T follicular helper cell (primary cell): Measurements from ENCODE around the gene PM20D1.

Source experiments
- DNase-seq: peaks from one replicate; pipeline ENCODE4 v3.0.0-alpha.2; 2020; ENCODE audit warnings: low read depth

PM20D1 gene

GRCh38 chr1:205805082-205805711 is 44.7 kb downstream of the PM20D1 start:
- DNase-seq: no peak

GRCh38 chr1:205804605-205805004 is 45.3 kb downstream of the PM20D1 start:
- DNase-seq: no peak

- DNase-seq: no peak
Measured at GRCh38 chr1:205803986-205804385, 45.9 kb downstream of the PM20D1 start.

- no peak for DNase-seq
Measured at GRCh38 chr1:205802060-205802459, 47.9 kb downstream of the PM20D1 start.

GRCh38 chr1:205800981-205801703 is 48.8 kb downstream of the PM20D1 start:
- DNase-seq: no peak

- DNase-seq: no peak
Measured at GRCh38 chr1:205800427-205800826, 49.5 kb downstream of the PM20D1 start.

- no peak for DNase-seq
Measured at GRCh38 chr1:205798577-205798976, 51.4 kb downstream of the PM20D1 start.

GRCh38 chr1:205797168-205797567 is 52.8 kb downstream of the PM20D1 start:
- no peak for DNase-seq

- DNase-seq: no peak
Measured at GRCh38 chr1:205794011-205794730, 55.8 kb downstream of the PM20D1 start.

GRCh38 chr1:205792961-205793673 is 56.8 kb downstream of the PM20D1 start:
- DNase-seq: no peak

- DNase-seq: no peak
Measured at GRCh38 chr1:205792481-205792881, 57.5 kb downstream of the PM20D1 start.

GRCh38 chr1:205791568-205792180 is 58.3 kb downstream of the PM20D1 start:
- DNase-seq: peak; percentile 42

GRCh38 chr1:205787287-205787916 is 62.5 kb downstream of the PM20D1 start:
- DNase-seq: no peak

GRCh38 chr1:205786601-205787000 is 63.3 kb downstream of the PM20D1 start:
- DNase-seq: no peak

GRCh38 chr1:205785446-205785845 is 64.5 kb downstream of the PM20D1 start:
- no peak for DNase-seq

GRCh38 chr1:205783904-205784303 is 66.0 kb downstream of the PM20D1 start:
- no peak for DNase-seq

- DNase-seq: no peak
Measured at GRCh38 chr1:205783433-205783795, 66.5 kb downstream of the PM20D1 start.

- no peak for DNase-seq
Measured at GRCh38 chr1:205782627-205783432, 67.1 kb downstream of the PM20D1 start.

GRCh38 chr1:205780335-205780734 is 69.6 kb downstream of the PM20D1 start:
- DNase-seq: no peak
